ENCODE measurements around the gene YOD1. TPM values are rescaled to one million over a fixed set of nuclear protein-coding genes. Genes with fewer than 3 reads are reported as not detected.
A peak's percentile ranks its signal among the peaks of the same experiment; 100 is the strongest.

The YOD1 gene
- total RNA-seq (2022) (19.2 and 24.2 TPM in 2 replicates), Bru-seq, nascent RNA (percentile 99 among the genes with signal in this experiment), BruChase-seq, experiment 1, labeled RNA remaining after a 6-hour chase (percentile 97 among the genes with signal in this experiment), BruChase-seq, experiment 2, labeled RNA remaining after a 2-hour chase (percentile 100 among the genes with signal in this experiment)
- long read RNA-seq, full-length matches to known transcripts: 16 of 20 reads
- long read RNA-seq, partial matches to known transcripts: 0 of 20 reads
- long read RNA-seq, other reads (novel, unspliced or antisense): 4 of 20 reads

- POLR2A ChIA-PET: interaction anchor here (0.7 to 33.4 kb wide), 12 partner anchors 9 to 1060 kb away, joined by 3 to 2100 read pairs (median 10); partner anchors contain the start of gene C1orf116
- Mint-ChIP-seq H3K36me3 (ENCODE audit: insufficient read depth, unreplicated experiment) (peaks cover 47% of the 10 kb centered on the region), H3K27me3 (ENCODE audit: insufficient read depth, unreplicated experiment) (no peaks in the 10 kb centered on the region), H3K4me1 (ENCODE audit: insufficient read depth, unreplicated experiment) (peaks cover 60% of the 10 kb centered on the region), H3K9me3 (ENCODE audit: unreplicated experiment) (no peaks in the 10 kb centered on the region), H3K27ac (ENCODE audit: low read depth, unreplicated experiment) (peak within 1 kb of the TSS; percentile 95), H3K4me3 (ENCODE audit: unreplicated experiment) (peak within 1 kb of the TSS; percentile 89)
- no peak for TF ChIP-seq CTCF (IDR thresholded peaks at IDR 0.05; ENCODE audit: unreplicated experiment)
- intact Hi-C loops (cut with micrococcal nuclease): loop anchor here (5.0 kb wide), 1 partner anchor 139 kb away; no protein-coding TSS in a partner anchor
- CTCF ChIA-PET: interaction anchor here (0.8 to 7.5 kb wide), 7 partner anchors 9 to 484 kb away, joined by 4 to 98 read pairs (median 15); no protein-coding TSS in a partner anchor
- BruUV-seq (replicated peaks): TSS peak; percentile 13
- peak; percentile 74 for DNase-seq (ENCODE audit: unreplicated experiment)
Observed at GRCh38 chr1:207051191-207051943, at the start of gene YOD1. Gene YOD1, minus strand, starts transcription at chr1:207051208. Its CDS starts 178 bp downstream, at chr1:207051030.

GRCh38 chr1:207097871-207098324 is 46.9 kb upstream of the YOD1 start:
- Mint-ChIP-seq H3K4me1 (ENCODE audit: insufficient read depth, unreplicated experiment) (no peaks in the 10 kb centered on the region), H3K9me3 (ENCODE audit: unreplicated experiment) (no peaks in the 10 kb centered on the region), H3K27ac (ENCODE audit: low read depth, unreplicated experiment) (no peak overlapping the region), H3K27me3 (ENCODE audit: insufficient read depth, unreplicated experiment) (peaks cover 17% of the 10 kb centered on the region), H3K36me3 (ENCODE audit: insufficient read depth, unreplicated experiment) (peaks cover 5% of the 10 kb centered on the region), H3K4me3 (ENCODE audit: unreplicated experiment) (no peak overlapping the region)
- no peak for DNase-seq (ENCODE audit: unreplicated experiment)
- ChIA-PET CTCF (interaction anchor here (0.6 to 2.1 kb wide), 3 partner anchors 13 to 401 kb away, joined by 3 to 8 read pairs (median 3); no protein-coding TSS in a partner anchor), POLR2A (interaction anchor here (0.6 to 1.1 kb wide), 3 partner anchors 33 to 292 kb away, joined by 3 read pairs; partner anchors contain the start of gene PFKFB2)
- no TSS peak for BruUV-seq (replicated peaks)
- intact Hi-C loops (cut with micrococcal nuclease): no loop called here
- TF ChIP-seq CTCF (IDR thresholded peaks at IDR 0.05; ENCODE audit: unreplicated experiment): no peak

DNA sequence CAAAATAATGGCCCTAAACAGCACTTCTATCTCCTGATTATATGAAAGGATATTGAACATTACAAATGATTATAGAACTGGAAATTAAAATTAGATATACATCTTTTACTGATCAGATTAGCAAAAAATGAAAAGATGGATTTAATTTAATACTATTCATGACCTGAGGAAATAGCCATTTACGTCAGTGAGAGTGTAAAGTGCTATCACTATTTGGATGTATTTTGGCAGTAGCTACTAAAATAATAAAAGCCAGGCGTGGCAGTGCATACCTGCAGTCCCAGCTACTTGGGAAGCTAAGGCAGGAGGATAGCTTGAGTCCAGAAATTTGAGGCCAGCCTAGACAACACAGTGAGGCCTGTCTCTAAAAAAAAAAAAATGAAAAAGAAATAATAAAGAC is 42.9 kb upstream of the YOD1 start:
- H3K36me3 Mint-ChIP-seq (ENCODE audit: insufficient read depth, unreplicated experiment): peaks cover 5% of the 10 kb centered on the region
- H3K4me1 Mint-ChIP-seq (ENCODE audit: insufficient read depth, unreplicated experiment): no peaks in the 10 kb centered on the region
- H3K27ac Mint-ChIP-seq (ENCODE audit: low read depth, unreplicated experiment): no peak overlapping the region

More for the DNA sequence above, 42.9 kb upstream of the YOD1 start:
- TF ChIP-seq CTCF (IDR thresholded peaks at IDR 0.05; ENCODE audit: unreplicated experiment): no peak
- Mint-ChIP-seq H3K27me3 (ENCODE audit: insufficient read depth, unreplicated experiment) (no peaks in the 10 kb centered on the region), H3K4me3 (ENCODE audit: unreplicated experiment) (no peak overlapping the region), H3K9me3 (ENCODE audit: unreplicated experiment) (no peaks in the 10 kb centered on the region)
- ChIA-PET CTCF (interaction anchor here (0.5 to 4.0 kb wide), 9 partner anchors 8 to 471 kb away, joined by 3 to 32 read pairs (median 4); no protein-coding TSS in a partner anchor), POLR2A (interaction anchor here (0.6 to 1.5 kb wide), 5 partner anchors 14 to 428 kb away, joined by 3 to 5 read pairs (median 4); partner anchors contain the start of gene PFKFB2)
- no peak for DNase-seq (ENCODE audit: unreplicated experiment)
- intact Hi-C loops (cut with micrococcal nuclease): no loop called here
- BruUV-seq (replicated peaks): no TSS peak

Data from MCF 10A (cell line).